PFSK-1 (cell line): ENCODE data around the gene FAIM2.

Source experiments
- FOXP2 ChIP-seq: optimal IDR thresholded peaks from 2 replicates; pipeline ENCODE3; 2011; ENCODE audit warnings: borderline replicate concordance, control low read depth, inconsistent platforms; ENCODE audit not compliant: insufficient read depth; ENCODE audit errors: extremely low read length, extremely low read depth
- POLR2AphosphoS5 ChIP-seq: IDR thresholded peaks from 2 replicates; pipeline ENCODE4 v1.6.1; 2012; ENCODE audit warnings: low read depth, mild to moderate bottlenecking, control low read depth, low read length, moderate library complexity
- SIN3A ChIP-seq: IDR thresholded peaks from 2 replicates; pipeline ENCODE4 v1.6.1; 2012; ENCODE audit warnings: mild to moderate bottlenecking, low read length, moderate library complexity, borderline replicate concordance; ENCODE audit not compliant: insufficient read depth
- TAF1 ChIP-seq: IDR thresholded peaks from 2 replicates; pipeline ENCODE4 v1.6.1; 2012; ENCODE audit warnings: low read length, control low read depth, borderline replicate concordance; ENCODE audit not compliant: insufficient read depth
- TF ChIP-seq, protein P1 (sequence below), 2 experiments: IDR thresholded peaks; 2 replicates each; pipeline versions ENCODE4 v1.6.1 to v1.8.0; 2011 to 2012; ENCODE audit warnings: low read depth in 2 of 2, low read length in 2 of 2, control low read depth in 1 of 2, inconsistent platforms in 1 of 2, mild to moderate bottlenecking in 1 of 2, moderate library complexity in 1 of 2; ENCODE audit not compliant: insufficient read depth in 1 of 2

The FAIM2 gene

GRCh38 chr12:49902399-49903350, 1.0 kb downstream of the FAIM2 start:
- TF ChIP-seq POLR2AphosphoS5 (no peak), FOXP2 (no peak), TAF1 (no peak), SIN3A (no peak)
- TF ChIP-seq, protein P1, sequence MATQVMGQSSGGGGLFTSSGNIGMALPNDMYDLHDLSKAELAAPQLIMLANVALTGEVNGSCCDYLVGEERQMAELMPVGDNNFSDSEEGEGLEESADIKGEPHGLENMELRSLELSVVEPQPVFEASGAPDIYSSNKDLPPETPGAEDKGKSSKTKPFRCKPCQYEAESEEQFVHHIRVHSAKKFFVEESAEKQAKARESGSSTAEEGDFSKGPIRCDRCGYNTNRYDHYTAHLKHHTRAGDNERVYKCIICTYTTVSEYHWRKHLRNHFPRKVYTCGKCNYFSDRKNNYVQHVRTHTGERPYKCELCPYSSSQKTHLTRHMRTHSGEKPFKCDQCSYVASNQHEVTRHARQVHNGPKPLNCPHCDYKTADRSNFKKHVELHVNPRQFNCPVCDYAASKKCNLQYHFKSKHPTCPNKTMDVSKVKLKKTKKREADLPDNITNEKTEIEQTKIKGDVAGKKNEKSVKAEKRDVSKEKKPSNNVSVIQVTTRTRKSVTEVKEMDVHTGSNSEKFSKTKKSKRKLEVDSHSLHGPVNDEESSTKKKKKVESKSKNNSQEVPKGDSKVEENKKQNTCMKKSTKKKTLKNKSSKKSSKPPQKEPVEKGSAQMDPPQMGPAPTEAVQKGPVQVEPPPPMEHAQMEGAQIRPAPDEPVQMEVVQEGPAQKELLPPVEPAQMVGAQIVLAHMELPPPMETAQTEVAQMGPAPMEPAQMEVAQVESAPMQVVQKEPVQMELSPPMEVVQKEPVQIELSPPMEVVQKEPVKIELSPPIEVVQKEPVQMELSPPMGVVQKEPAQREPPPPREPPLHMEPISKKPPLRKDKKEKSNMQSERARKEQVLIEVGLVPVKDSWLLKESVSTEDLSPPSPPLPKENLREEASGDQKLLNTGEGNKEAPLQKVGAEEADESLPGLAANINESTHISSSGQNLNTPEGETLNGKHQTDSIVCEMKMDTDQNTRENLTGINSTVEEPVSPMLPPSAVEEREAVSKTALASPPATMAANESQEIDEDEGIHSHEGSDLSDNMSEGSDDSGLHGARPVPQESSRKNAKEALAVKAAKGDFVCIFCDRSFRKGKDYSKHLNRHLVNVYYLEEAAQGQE (IDR thresholded peaks at IDR 0.05; ENCODE audit: insufficient read depth in 1 of 2, low read depth in 2 of 2, low read length in 2 of 2) = no peak

DNA sequence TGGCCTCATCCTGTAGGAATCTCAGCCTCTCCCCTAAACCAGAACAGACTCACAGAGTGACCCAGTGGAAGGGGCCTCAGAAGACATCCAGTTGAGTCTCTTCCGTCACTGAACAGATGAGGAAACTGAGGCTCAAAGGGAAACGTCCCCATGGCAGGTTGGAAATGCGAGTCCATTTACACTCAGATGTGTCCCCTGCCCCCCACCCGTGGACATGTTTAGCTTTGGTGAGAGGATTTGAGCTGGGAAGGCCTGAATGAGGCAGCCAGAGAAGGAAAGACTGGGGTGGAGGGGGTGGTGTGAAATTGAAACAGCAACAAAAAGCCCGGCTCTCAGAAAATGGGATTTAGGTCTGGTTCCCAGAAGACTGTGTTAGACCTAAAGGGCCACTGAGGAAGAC, 1.7 kb downstream of the FAIM2 start:
- TF ChIP-seq FOXP2 = no peak
- no peak for TF ChIP-seq POLR2AphosphoS5
- no peak for TF ChIP-seq SIN3A
- TF ChIP-seq TAF1 = no peak
- TF ChIP-seq, protein P1 (IDR thresholded peaks at IDR 0.05; ENCODE audit: insufficient read depth in 1 of 2, low read depth in 2 of 2, low read length in 2 of 2) = no peak

GRCh38 chr12:49901026-49901425, 2.7 kb downstream of the FAIM2 start:
- TF ChIP-seq SIN3A (no peak), FOXP2 (no peak), TAF1 (no peak)
- TF ChIP-seq, protein P1 (IDR thresholded peaks at IDR 0.05; ENCODE audit: insufficient read depth in 1 of 2, low read depth in 2 of 2, low read length in 2 of 2) = no peak

- TF ChIP-seq, protein P1 (IDR thresholded peaks at IDR 0.05; ENCODE audit: insufficient read depth in 1 of 2, low read depth in 2 of 2, low read length in 2 of 2) = no peak
- TF ChIP-seq FOXP2 = no peak
- no peak for TF ChIP-seq SIN3A
- TF ChIP-seq POLR2AphosphoS5 = no peak
- TF ChIP-seq TAF1 = no peak
Measured at GRCh38 chr12:49900371-49900770, 3.3 kb downstream of the FAIM2 start.
